ENCODE measurements around the gene PTPN2.
A peak's percentile ranks its signal among the peaks of the same experiment; 100 is the strongest.

The PTPN2 gene

GRCh38 chr18:12751503-12751884, 132.5 kb downstream of the PTPN2 start:
- DNase-seq = peak in 1 of 10 donors; percentile 59
- intact Hi-C loops (cut with DNase I) = no loop called here

GRCh38 chr18:12750715-12751502, 133.1 kb downstream of the PTPN2 start:
- intact Hi-C loops (cut with DNase I) = no loop called here
- DNase-seq = peak in 3 of 10 donors; percentile 47 to 81 (median 74)

DNA sequence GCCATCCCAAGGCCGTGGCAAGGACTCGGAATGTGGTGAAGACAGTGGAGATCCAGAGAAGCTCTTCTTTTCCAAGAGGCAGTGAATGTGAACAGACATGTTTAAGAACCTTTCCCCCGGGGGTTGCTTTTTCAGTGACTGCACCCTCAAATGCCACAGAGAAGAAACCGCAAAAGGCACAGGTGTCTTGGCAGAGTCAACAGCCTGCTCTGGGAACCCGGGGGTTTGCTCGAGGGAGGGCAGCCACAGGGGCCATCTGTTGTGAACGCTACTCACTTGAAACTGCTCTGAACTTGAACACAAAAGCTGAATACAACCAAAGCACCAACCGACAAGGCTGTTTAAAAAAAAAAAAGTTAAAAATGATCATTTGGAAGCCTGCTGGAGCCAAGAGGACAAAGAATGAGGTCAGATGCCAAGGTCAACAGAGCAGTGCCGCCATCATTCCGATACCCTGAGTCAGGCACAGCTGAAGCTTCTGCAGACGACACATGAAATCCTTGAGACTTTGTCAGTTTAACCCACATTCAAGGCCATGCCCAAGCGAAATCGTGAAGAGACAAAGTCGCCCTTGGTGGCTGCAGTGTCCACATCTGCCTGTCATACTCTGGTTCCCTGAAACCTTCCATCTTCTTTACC, 133.8 kb downstream of the PTPN2 start:
- peak in 2 of 10 donors; percentile 54 to 60 for DNase-seq
- intact Hi-C loops (cut with DNase I) = no loop called here

- intact Hi-C loops (cut with DNase I) = no loop called here
- DNase-seq = peak in 1 of 10 donors; percentile 44
Measured at GRCh38 chr18:12749121-12749520, 134.9 kb downstream of the PTPN2 start.

DNA sequence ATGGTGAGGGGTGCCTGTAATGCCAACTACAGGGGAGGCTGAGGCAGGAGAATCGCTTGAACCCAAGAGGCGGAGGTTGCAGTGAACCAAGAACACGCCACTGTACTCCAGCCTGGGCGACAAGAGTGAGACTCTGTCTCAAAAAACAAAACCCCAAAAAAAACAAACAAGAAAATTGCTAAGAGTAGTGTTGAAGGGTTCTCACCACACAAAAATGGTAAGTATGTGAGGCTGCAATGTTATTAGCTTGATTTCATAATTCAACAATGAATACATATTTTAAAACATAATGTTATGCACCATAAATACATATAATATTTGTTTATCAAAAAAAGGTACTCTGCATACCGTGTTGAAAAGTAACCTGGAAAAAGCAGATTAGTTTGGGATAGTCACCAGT, 135.4 kb downstream of the PTPN2 start:
- peak in 1 of 10 donors; percentile 33 for DNase-seq
- intact Hi-C loops (cut with DNase I) = no loop called here

DNA sequence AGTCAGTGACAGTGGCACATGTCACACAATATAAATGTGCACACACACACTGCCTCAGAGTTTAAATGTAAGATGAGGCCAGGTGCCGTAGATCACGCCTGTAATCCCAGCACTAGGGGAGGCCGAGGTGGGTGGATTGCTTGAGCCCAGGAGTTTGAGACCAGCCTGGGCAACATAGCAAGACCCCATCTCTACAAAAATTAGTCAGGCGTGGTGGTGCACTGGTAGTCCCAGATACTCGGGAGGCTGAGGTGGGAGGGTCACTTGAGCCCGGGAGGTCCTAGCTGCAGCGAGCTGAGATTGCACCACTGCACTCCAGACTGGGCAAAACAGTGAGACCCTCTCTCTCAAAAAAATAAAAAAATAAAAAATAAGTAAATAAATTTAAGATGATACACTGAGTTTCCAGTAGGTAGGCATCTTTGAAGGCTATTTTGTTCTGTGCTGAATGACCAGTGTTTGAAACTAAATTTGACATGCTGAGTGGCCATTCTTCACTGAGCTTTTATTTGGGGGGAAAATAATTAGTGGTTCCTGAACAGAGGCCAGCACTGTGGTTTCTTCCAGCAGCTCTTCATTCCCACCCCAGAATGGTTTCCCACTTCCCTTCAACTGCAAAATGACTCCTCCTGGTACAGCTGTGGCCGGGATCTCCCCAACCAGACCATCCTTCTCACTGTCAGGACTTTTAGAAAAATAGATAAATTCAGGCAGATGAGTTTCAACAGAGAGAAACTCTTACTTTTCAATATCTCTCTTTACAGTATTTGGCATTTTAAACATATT, 136.3 kb downstream of the PTPN2 start:
- no peak for DNase-seq
- intact Hi-C loops (cut with DNase I) = no loop called here

DNA sequence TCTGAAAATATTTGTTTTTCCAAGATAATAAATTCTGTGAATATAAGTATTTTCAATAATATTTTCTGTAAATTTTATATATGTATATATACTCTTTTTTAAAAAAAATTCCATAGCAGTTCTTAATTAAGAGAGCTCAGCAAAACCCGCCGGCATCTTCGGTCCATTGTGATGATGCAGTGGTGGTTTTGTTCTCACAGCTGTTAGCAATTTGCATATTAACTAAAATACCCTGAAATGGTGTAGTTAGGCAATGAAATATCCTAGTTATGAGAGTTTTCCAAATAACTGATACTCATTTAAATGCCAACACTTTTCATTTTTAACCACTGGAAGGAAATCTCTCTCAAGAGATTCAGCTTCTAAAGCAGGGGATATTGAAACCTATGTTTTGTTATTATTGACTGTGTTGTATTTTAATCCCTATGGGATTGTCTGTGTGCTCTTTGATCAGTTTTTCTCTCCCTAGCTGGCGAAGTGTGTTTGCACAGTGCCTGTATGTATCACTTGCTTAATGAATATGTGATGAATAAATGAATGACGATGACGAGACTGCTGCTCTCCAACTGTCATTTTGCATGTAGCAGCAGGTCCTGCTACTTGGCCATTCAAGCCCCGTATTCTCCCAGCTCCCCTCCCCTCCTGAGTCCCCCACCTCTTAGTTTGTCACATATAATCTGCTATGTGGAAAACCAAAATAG, 138.8 kb downstream of the PTPN2 start:
- DNase-seq = peak in 1 of 10 donors; percentile 68
- intact Hi-C loops (cut with DNase I) = no loop called here

GRCh38 chr18:12744103-12744502, 139.9 kb downstream of the PTPN2 start:
- intact Hi-C loops (cut with DNase I) = loop anchor here (1.0 to 5.0 kb wide), 2 partner anchors 148 to 190 kb away; no protein-coding TSS in a partner anchor
- no peak for DNase-seq

DNA sequence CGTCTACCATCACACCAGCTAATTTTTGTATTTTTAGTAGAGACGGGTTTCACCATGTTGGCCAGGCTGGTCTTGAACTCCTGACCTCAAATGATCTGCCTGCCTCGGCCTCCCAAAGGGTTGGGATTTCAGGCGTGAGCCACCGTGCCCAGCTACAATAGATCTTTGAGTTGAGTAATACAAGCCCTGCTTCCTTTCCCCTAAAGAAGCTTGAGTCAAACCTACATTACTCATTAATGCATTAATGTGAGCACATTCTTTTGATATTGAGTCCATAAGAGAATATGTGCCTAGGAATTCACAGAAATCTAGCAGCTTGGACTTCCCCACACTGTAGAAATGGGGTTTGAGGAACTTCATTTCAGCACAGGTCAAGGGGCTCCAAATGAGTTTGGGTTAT, 141.6 kb downstream of the PTPN2 start:
- intact Hi-C loops (cut with DNase I) = loop anchor here (5.0 kb wide), 1 partner anchor 150 kb away; no protein-coding TSS in a partner anchor
- no peak for DNase-seq
